GM19328 (cell line): ENCODE results near the gene IYD.

Experiments used
- ATAC-seq: cut with Tn5 transposase; IDR thresholded peaks from one replicate; pipeline ENCODE4 v1.9.1; 2021; ENCODE audit warnings: mild to moderate bottlenecking, moderate library complexity; ENCODE audit not compliant: unreplicated experiment

The IYD gene, protein sequence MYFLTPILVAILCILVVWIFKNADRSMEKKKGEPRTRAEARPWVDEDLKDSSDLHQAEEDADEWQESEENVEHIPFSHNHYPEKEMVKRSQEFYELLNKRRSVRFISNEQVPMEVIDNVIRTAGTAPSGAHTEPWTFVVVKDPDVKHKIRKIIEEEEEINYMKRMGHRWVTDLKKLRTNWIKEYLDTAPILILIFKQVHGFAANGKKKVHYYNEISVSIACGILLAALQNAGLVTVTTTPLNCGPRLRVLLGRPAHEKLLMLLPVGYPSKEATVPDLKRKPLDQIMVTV

GRCh38 chr6:150368762-150369161 lies at the start of gene IYD:
TSS of gene IYD (plus strand) at chr6:150369012. CDS start at chr6:150369032, 20 bp downstream.
- no peak for ATAC-seq

DNA sequence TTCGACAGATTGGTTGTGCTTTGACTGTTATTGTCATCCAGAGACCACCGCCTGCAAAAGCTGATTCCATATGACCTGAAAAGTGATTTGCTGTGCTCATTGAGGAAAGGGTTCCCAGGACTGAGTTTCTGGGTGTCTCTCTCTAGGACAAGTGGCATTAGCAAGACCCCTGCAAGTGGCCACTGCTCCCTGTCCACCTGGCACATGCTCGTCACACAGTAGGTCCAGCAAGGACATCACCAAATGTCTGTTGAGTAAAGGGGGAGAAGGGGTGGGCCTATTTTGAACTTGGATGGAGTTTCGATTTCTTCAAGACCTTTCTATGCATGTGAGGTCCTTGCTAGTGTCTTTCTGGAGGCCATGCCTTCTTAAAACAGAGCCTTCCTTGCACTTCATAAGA lies 48.9 kb upstream of the IYD start:
- ATAC-seq, result no peak

DNA sequence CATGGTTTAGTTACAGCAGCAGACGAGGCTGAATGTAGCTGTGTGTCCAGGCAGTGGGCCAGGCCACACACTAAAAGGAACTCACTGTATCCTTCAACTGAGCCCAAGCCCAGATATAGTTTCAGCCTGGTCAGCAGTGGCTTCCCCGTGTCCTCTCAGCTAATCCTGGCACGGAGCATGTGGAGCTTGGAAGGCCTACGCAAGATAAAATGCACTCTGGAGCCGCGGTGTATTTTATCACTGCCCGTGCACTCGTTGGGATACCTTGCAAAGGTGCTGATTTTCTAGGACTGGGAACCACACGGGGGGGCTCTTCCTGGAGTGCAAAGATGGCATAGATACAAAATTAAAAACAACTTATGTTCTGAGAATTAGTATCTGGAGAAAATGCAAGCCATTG lies 48.4 kb upstream of the IYD start:
- ATAC-seq, result no peak

DNA sequence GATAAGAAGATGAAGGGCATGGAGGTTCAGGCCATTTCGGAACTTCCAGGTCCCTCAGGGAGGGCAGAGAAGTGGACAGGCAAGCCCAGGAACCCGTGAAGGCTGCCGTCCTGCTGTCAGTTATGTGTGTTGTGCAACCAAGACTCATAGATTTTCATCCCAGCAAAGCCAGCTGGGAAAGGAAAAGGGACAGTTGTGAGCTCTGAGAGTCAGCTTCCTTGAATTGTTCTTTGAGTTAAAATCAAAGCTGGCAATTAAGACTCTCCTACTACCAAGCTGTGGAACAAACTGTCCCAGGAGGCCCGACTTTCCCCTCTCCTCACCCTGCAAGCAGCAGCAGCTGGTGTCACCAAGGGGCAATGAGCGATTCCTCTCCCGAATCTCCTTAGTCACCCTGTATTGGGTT lies 46.3 kb upstream of the IYD start:
- no peak for ATAC-seq

GRCh38 chr6:150323205-150323604 lies 45.6 kb upstream of the IYD start:
- ATAC-seq, result no peak

GRCh38 chr6:150324044-150324443 lies 44.8 kb upstream of the IYD start:
- ATAC-seq, result no peak

- no peak for ATAC-seq
Observed at GRCh38 chr6:150325066-150325772, 43.6 kb upstream of the IYD start.

GRCh38 chr6:150327117-150327774 lies 41.6 kb upstream of the IYD start:
- ATAC-seq, result no peak

DNA sequence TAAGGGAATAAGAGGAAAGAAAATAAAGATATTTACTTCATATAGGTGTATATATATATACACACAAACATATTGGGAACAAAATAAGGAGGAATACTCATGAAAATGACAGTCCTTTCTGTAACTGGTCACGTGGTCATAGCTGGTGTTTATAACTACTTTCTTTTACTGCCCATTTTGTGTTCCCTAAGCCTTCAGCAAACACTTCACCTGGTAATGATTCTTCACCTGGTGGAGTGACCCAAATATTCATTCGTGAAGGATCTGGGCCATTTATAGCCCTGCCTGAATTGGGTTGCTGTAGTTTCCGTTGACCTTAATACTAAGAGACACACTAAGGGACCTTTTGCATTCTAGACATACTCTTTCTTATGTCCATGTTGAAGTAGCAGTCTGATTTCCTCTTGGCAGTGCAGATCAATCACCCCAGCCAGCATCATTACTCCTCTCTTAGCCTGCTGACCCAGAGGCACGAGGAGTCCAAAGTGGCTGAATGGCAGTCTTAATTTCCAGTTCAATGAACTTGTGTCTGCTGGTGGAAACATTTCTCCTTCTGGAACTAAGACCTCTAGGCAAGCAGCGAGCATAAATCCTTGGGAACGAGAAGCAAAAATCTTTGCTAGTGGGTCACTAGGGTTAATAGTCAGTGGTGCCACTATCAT lies 39.9 kb upstream of the IYD start:
- ATAC-seq, result no peak

DNA sequence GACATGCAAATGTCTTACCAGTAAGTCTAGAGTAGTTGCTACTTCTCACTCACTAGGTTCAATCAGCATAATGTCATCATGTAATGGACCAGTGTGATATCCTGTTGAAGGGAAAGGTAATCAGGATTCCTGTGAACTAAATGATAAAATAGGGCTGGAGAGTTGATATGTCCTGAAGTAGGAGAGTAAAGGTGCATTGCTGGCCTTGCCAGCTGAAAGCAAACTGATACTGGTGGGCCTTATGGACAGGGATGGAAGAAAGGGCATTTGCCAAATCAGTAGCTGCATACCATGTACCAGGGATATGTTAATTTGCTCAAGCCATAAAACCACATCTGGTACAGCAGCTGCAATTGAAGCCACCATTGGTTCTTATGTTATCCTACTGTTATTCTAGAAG lies 37.5 kb upstream of the IYD start:
- no peak for ATAC-seq

GRCh38 chr6:150332939-150333584 lies 35.8 kb upstream of the IYD start:
- ATAC-seq, result no peak

- no peak for ATAC-seq
Observed at GRCh38 chr6:150333585-150333941, 35.2 kb upstream of the IYD start.

DNA sequence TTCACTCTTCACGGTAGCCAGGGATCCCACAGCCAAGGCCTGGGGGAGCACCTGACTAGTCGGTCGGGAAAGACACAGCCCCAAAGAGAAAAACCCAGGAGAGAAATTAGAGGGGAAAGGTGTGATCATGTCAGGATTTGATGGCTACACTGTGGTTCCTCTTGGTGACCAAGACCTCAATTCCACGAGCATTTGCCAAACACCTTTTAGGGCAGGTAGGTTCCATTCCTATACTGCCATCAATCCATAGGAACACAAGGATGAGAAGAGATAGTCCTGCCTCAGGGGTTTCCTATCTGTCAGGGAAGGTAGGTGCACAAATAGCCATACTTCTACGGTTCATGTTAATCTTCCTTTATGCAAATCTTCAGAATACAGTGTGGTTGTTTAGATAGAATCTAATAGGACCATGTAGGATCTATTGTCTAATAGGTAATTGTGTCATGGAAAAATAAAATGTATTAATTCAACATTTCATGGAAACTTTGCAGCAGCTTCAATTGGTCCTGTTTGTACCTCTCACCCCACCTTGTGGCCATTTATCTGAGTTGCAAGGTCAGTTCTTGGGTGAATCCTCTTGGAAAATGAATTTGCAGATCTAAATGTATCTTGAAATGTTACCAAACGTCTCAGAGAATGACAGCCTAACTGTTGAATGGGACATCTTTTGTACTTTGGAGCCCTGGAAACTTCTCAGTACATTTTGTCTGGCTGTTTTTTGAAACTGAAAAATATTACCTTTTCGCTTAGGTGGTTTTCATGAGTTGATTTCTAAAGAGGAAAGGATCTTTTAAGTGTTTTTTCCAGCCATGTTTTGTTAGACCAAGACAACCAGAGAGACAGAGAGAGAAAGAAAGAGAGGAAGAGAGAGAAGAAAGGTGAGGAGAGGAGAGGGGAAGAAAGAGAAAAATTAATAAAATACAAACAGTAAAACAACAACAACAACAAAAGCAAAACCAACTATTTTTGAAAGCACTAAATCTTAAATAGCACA lies 33.7 kb upstream of the IYD start:
- ATAC-seq, result no peak

GRCh38 chr6:150336299-150336698 lies 32.5 kb upstream of the IYD start:
- no peak for ATAC-seq

GRCh38 chr6:150336708-150337107 lies 32.1 kb upstream of the IYD start:
- no peak for ATAC-seq

GRCh38 chr6:150342126-150342525 lies 26.7 kb upstream of the IYD start:
- ATAC-seq, result no peak

GRCh38 chr6:150343434-150343833 lies 25.4 kb upstream of the IYD start:
- ATAC-seq, result no peak

GRCh38 chr6:150345781-150346180 lies 23.0 kb upstream of the IYD start:
- no peak for ATAC-seq

DNA sequence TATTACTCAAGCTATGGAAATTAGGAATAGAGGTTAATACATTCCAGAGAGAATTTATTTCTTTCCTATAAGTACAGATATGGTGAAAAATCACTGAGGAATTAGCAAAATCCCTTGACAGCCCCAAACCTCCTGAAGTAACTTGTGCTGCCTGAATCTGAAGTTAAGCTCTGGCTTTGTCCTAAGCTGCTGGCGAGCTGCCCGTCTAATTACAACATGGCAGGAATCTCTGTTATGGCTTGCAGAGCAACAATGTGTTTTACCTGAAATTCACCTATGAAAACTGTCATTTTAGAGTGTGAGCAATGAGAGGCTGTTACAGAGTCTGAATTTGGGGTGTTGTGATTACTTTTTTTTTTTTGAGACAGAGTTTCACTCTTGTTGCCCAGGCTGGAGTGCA lies 22.5 kb upstream of the IYD start:
- no peak for ATAC-seq

DNA sequence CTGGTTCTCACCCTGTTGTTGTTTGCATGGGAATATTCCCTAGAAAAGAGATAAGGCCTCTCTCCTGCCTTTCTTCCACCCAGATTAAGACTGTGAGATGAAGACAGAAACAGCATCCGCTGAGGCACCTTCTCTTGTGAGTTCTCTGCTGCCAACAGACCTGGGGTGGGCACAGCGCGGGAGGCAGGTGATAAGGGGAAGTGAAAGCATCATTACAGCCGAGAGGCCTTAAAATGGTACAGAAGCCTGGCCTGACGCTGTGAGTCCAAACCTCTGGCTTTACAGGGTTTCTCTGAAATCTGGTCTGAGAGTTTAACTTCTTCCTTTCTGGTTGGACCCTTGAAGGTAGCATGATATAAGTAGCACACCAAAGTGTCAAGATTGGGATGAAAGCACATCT lies 21.0 kb upstream of the IYD start:
- ATAC-seq, result no peak
